Choroid plexus epithelial cell (primary cell): ENCODE data around the gene CCDC40.

Experiments used
- DNase-seq: peaks from one replicate; pipeline ENCODE4 v3.0.0-alpha.2; 2010; ENCODE audit warnings: low read depth
- H3K4me3 ChIP-seq: 2 replicates; pipeline ENCODE4 v1.5.1; 2011; ENCODE audit warnings: low read depth, mild to moderate bottlenecking, control low read depth, low read length, moderate library complexity
- CTCF ChIP-seq: conservative IDR thresholded peaks from 2 replicates; pipeline ENCODE4 v1.5.1; 2011; ENCODE audit warnings: low read depth, mild to moderate bottlenecking, control low read depth, inconsistent platforms, low read length, moderate library complexity

The CCDC40 gene

DNA sequence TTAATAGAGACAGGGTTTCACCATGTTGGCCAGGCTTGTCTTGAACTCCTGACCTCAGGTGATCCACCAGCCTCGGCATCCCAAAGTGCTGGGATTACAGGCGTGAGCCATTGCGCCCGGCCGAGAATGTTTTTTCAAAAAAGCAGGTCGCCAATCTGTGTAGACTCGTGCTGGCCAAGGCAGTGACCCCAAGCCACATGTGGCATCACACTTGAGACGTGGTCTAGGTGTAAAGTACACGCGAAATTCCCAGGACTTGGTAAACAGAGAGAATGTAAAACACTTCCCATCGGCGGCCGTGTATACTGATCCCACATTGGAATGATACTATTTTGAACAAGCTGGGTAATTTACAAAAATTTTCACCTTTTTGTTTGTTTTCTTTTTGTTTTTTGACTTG, 41.8 kb upstream of the CCDC40 start:
- H3K4me3 ChIP-seq = no peak overlapping the region
- no peak for DNase-seq
- TF ChIP-seq CTCF = no peak

- TF ChIP-seq CTCF = no peak
- H3K4me3 ChIP-seq = no peak overlapping the region
- DNase-seq = peak; percentile 21
Observed at GRCh38 chr17:79995696-79996095, 40.7 kb upstream of the CCDC40 start.

DNA sequence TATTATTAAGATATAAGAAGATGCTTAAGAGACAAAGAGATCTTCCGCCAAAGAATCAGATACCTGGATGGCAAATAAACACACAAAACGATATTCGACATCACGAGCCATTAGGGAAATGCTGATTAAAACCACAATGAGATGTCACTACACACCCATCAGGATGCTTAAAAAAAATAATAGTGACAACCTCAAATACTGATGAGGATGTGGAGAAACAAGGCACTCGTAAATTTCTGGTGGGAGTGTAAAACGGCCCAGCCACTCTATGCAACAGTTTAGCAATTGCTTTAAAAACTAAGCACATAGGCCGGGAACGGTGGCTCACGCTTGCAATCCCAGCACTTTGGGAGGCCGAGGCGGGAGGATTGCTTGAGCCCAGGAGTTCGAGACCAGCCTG, 40.2 kb upstream of the CCDC40 start:
- no peak for TF ChIP-seq CTCF
- H3K4me3 ChIP-seq = no peak overlapping the region
- no peak for DNase-seq

GRCh38 chr17:79997011-79997660, 39.3 kb upstream of the CCDC40 start:
- no peak overlapping the region for H3K4me3 ChIP-seq
- no peak for TF ChIP-seq CTCF
- peak; percentile 52 for DNase-seq

- DNase-seq = no peak
- H3K4me3 ChIP-seq = no peak overlapping the region
- no peak for TF ChIP-seq CTCF
Observed at GRCh38 chr17:80000136-80000535, 36.3 kb upstream of the CCDC40 start.

DNA sequence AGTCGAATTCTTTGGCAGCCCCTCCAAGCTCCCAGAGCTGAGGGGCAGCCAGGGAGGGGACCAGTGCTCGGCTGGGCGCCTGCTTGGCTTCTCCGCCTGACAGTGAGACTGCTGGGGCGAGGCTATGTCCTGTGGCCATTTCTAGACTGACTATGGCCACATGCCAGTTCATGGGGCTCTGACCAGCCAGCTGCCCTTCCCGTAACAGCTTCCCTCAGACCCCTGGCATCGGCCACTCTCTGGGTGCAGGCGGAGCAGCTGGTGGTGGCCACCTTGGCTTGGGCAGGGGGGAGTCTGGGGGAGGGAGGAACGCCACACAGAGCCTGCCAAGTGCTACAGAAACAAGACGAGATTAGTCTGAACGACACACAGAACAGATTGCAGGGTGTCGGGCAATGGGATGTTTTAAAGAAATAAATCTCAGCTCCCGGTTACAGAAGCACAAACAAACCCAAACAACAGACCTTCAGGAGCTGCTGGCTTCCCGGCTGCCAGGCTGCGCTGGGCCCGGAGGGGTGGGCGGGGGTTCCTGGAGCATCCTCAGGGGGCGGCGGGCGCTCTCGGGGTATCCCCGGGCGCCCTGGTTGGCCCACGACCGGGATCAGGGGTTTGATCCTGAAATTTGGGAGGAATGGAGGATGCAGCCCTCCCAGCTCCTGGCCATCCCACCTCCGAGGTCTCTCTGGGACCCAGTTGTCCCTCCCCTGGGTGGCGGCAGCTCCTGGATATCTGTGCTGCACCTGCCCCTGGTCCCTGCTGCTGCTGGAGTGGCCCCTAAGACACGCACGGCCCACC, 35.3 kb upstream of the CCDC40 start:
- no peak overlapping the region for H3K4me3 ChIP-seq
- no peak for DNase-seq

More for the DNA sequence above, 35.3 kb upstream of the CCDC40 start:
- no peak for TF ChIP-seq CTCF
